Thyroid gland (tissue), 4 donors: Measurements from ENCODE around the gene ATP8B1.

ENCODE experiments used
- POLR2A ChIP-seq, 2 donors: fragments of 450-650 bp; IDR thresholded peaks; one replicate each; pipeline ENCODE4 v1.6.1; 2017; ENCODE audit warnings: antibody characterized with exemption in 2 of 2, mild to moderate bottlenecking in 2 of 2, moderate library complexity in 1 of 2
- TF ChIP-seq, protein P1 (sequence below), 6 experiments: fragments of 200-600 bp in 3 of 6; fragments of 450-650 bp in 3 of 6; sonication (generic) in 3 of 6; IDR thresholded peaks; one replicate each; pipeline ENCODE4 v1.5.1; 2016 to 2019; ENCODE audit warnings: antibody characterized with exemption in 6 of 6, mild to moderate bottlenecking in 2 of 6, inconsistent platforms in 1 of 6, moderate library complexity in 1 of 6

DNA sequence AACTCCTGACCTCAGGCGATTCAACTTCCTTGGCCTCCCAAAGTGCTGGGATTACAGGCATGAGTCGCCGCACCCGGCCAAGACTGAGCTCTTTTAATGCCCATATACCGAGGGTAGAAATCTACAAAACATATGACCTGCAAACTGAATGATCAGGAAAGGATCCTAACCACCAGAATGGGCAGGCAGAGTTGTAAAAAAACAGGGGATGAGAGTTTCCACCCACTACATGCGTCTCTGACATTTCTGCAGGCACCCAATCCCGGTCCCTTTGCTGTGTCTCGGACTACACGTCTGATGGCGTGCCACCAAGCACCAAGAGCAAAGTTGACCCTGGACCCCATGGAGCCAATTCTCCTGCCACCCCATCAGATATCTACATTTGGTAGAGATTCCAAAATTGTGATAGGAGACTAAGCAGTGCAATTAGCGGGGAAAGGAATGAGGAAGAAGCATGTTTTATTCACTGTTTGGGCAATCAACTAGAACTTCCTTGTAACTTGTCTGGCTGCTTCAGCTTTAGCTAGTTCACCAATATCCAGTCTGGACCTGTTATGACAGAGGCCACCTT, 74.1 kb downstream of the ATP8B1 start:
- TF ChIP-seq POLR2A (IDR thresholded peaks at IDR 0.05), result no peak
- TF ChIP-seq, protein P1, sequence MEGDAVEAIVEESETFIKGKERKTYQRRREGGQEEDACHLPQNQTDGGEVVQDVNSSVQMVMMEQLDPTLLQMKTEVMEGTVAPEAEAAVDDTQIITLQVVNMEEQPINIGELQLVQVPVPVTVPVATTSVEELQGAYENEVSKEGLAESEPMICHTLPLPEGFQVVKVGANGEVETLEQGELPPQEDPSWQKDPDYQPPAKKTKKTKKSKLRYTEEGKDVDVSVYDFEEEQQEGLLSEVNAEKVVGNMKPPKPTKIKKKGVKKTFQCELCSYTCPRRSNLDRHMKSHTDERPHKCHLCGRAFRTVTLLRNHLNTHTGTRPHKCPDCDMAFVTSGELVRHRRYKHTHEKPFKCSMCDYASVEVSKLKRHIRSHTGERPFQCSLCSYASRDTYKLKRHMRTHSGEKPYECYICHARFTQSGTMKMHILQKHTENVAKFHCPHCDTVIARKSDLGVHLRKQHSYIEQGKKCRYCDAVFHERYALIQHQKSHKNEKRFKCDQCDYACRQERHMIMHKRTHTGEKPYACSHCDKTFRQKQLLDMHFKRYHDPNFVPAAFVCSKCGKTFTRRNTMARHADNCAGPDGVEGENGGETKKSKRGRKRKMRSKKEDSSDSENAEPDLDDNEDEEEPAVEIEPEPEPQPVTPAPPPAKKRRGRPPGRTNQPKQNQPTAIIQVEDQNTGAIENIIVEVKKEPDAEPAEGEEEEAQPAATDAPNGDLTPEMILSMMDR (IDR thresholded peaks at IDR 0.05), result no peak
